HUES64 (cell line): ENCODE results near the gene ABCC1.
"Not testable (repeated sequence)": the region's sequence is repeated elsewhere in the genome, so short reads cannot be mapped to it uniquely, and the experiment has no call there.

Experiments
- H3K27ac ChIP-seq: 2 replicates; pipeline ENCODE4 v1.7.0; 2013; ENCODE audit warnings: low read depth, low read length, inconsistent platforms
- H3K27me3 ChIP-seq: 2 replicates; pipeline ENCODE4 v1.6.1; 2013; ENCODE audit warnings: mild to moderate bottlenecking, low read length; ENCODE audit not compliant: insufficient read depth
- H3K36me3 ChIP-seq: 2 replicates; pipeline ENCODE4 v1.6.1; 2013; ENCODE audit warnings: mild to moderate bottlenecking, low read length; ENCODE audit not compliant: insufficient read depth
- H3K4me1 ChIP-seq: 2 replicates; pipeline ENCODE4 v1.6.1; 2013; ENCODE audit warnings: mild to moderate bottlenecking, low read length, moderate library complexity; ENCODE audit not compliant: insufficient read depth
- H3K4me3 ChIP-seq: 2 replicates; pipeline ENCODE4 v1.5.1; 2013; ENCODE audit warnings: mild to moderate bottlenecking, low read length, moderate library complexity
- H3K9ac ChIP-seq: 2 replicates; pipeline ENCODE4 v1.6.1; 2013; ENCODE audit warnings: mild to moderate bottlenecking, low read depth, low read length
- H3K9me3 ChIP-seq: 2 replicates; pipeline ENCODE4 v1.6.1; 2013; ENCODE audit warnings: low read depth, low read length; ENCODE audit not compliant: insufficient read depth
- WGBS: fragments of 150-250, 120-280 bp; methylation state at CpG from one replicate; pipeline ENCODE4 v1.1.7; 2013; ENCODE audit warnings: missing lambda C conversion rate; 5-methylcytosine and 5-hydroxymethylcytosine counted together

Gene ABCC1

GRCh38 chr16:16092925-16093627, 143.7 kb downstream of the ABCC1 start:
- H3K27me3 ChIP-seq, result no peaks in the 10 kb centered on the region
- no peak overlapping the region for H3K9ac ChIP-seq
- H3K36me3 ChIP-seq, result peaks cover 73% of the 10 kb centered on the region
- no peaks in the 10 kb centered on the region; the same call in 1 of the 2 replicates for H3K4me1 ChIP-seq
- H3K9me3 ChIP-seq, result no peaks in the 10 kb centered on the region
- WGBS, result 88% methylated on average over 9 of the region's 9 CpGs
- no peak overlapping the region for H3K4me3 ChIP-seq
- H3K27ac ChIP-seq, result no peak overlapping the region

DNA sequence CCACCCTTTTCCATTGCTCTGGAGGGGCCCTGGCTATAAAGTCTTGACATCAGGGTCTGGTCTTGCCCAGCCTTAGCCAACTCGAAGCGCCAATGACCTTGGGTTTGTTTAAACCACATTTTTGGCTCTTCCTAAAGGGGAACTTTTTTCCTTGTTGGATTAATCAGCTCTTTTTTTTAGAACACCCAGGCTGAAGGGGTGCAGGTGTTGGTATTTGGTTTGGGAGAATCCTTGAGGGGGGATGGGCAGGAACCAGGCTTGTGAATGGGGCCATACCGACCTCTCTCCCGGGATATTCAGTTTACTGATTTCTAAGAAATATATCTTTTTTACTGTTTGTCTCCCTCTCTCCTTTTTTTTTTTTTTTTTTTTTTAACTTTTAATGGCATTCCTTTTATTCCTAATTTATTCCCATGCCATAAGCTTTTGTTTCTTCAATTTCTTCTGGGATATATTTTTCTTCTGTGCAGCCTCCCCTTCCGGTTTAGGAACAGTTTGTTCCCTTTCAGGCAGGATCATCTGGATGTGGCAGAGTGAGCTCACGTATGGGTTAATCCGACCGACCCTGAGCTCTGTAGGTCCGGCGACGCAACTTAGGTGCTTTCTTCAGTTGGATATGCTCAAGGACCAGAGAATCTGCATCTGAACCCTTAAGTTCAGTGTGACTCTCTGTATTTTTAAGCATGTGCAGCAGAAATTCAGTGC, 144.4 kb downstream of the ABCC1 start:
- WGBS, result 91% methylated on average over 10 of the region's 11 CpGs
- peaks cover 72% of the 10 kb centered on the region for H3K36me3 ChIP-seq
- no peak overlapping the region for H3K9ac ChIP-seq
- no peak overlapping the region for H3K4me3 ChIP-seq
- no peak overlapping the region for H3K27ac ChIP-seq
- no peaks in the 10 kb centered on the region for H3K27me3 ChIP-seq
- H3K9me3 ChIP-seq, result no peaks in the 10 kb centered on the region
- no peaks in the 10 kb centered on the region; the same call in 1 of the 2 replicates for H3K4me1 ChIP-seq

DNA sequence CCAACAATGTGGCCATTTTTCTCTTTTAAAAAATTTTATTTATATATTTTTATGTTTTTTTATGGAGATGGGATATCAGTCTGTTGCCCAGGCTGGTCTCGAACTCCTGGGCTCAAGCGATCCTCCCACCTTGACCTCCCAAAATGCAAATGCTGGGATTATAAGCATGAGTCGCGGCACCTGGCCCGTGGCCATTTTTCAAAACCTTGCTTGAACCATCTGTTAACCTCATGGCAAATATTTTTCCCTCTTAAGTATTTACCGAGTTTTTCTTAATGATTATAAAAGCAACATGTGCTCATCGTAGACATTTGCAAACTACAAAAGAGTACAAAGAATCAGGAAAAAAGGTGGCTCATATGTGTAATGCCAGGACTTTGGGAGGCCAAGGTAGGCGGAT, 146.2 kb downstream of the ABCC1 start:
- 91% methylated on average over 8 of the region's 8 CpGs for WGBS
- no peak overlapping the region for H3K4me3 ChIP-seq
- no peaks in the 10 kb centered on the region; the same call in 1 of the 2 replicates for H3K4me1 ChIP-seq
- H3K9ac ChIP-seq, result no peak overlapping the region
- no peak overlapping the region for H3K27ac ChIP-seq
- H3K27me3 ChIP-seq, result no peaks in the 10 kb centered on the region
- peaks cover 72% of the 10 kb centered on the region for H3K36me3 ChIP-seq
- no peaks in the 10 kb centered on the region for H3K9me3 ChIP-seq

DNA sequence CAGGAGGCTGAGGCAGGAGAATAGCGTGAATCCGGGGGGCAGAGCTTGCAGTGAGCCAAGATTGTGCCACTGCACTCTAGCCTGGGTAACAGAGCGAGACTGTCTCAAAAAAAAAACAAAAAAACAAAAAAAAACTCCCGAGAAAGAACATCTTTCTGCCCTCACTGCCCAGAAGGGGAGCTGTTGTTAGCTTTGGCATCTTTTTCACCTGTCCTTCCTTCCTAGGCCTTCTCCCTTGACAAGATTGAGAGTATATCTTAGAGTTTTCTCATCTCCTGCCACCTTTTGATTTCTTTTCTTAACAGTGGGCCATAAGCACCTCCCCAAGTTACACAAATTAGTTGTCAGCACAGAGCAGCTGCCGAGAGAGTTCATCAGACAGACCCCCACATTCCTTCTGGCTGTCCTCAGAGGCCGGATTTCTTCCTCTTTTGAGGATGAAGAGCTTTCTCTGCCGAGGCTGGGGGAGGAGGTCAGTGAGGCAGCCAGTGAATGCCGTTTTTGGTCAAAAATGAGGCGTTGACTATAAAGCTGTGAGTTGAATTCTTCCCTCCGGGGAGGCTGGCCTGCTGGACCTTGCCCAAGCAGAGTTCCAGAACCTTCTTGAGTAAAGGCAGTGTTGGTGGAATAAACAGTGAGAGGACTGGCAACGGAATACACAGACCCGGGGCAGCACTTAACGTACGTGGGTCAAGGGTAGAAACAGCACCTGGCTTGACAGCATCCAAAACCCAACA, 146.9 kb downstream of the ABCC1 start:
- H3K27ac ChIP-seq, result no peak overlapping the region
- H3K36me3 ChIP-seq, result peaks cover 69% of the 10 kb centered on the region
- H3K4me1 ChIP-seq, result no peaks in the 10 kb centered on the region; the same call in 1 of the 2 replicates
- no peaks in the 10 kb centered on the region for H3K27me3 ChIP-seq
- H3K9me3 ChIP-seq, result no peaks in the 10 kb centered on the region
- no peak overlapping the region for H3K9ac ChIP-seq
- 92% methylated on average over 14 of the region's 14 CpGs for WGBS
- H3K4me3 ChIP-seq, result no peak overlapping the region

DNA sequence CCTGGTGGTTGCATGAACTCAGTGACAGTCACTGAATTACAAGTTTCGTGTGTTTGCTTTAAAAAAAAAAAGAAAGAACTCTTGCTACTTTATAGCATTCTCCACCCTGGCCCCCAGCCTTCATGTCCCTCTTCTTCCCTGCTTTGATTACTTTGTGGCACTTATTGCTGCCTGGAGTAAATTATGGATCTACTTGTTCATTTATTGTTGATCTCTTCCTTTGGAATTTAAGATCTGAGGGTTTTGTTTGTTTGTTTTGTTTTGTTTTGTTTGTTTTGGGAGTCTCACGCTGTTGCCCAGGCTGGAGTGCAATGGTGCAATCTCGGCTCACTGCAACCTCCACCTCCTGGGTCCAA, 147.4 kb downstream of the ABCC1 start:
- no peaks in the 10 kb centered on the region; the same call in 1 of the 2 replicates for H3K4me1 ChIP-seq
- no peak overlapping the region for H3K27ac ChIP-seq
- H3K9me3 ChIP-seq, result no peaks in the 10 kb centered on the region
- WGBS, result 92% methylated on average over 3 of the region's 3 CpGs
- no peaks in the 10 kb centered on the region for H3K27me3 ChIP-seq
- peaks cover 69% of the 10 kb centered on the region for H3K36me3 ChIP-seq
- H3K9ac ChIP-seq, result no peak overlapping the region
- H3K4me3 ChIP-seq, result no peak overlapping the region

GRCh38 chr16:16099320-16099719, 149.9 kb downstream of the ABCC1 start:
- WGBS, result 94% methylated on average over 4 of the region's 4 CpGs
- H3K4me3 ChIP-seq, result no peak overlapping the region
- H3K9ac ChIP-seq, result no peak overlapping the region
- H3K27ac ChIP-seq, result no peak overlapping the region
- H3K27me3 ChIP-seq, result no peaks in the 10 kb centered on the region
- peaks cover 75% of the 10 kb centered on the region for H3K36me3 ChIP-seq
- no peaks in the 10 kb centered on the region for H3K4me1 ChIP-seq
- no peaks in the 10 kb centered on the region for H3K9me3 ChIP-seq

DNA sequence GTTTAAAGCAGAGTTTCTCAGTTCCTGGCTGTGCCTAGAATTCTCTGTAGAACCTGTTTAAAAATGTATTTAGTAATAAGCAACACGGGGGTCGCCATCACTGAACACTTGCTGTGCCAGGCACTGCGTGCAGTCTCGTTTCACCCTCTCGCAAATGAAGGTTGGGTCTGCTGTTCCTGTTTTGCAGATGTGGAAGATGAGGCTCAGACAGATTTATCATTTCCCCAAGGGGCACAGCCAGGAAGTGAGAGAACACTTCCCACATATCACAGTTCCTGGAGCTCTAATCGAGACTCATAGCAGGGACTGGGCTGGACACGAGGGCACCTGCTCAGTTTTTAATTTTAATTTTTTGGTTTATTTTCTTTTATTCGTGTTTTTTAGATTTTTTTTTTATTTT, 151.2 kb downstream of the ABCC1 start:
- Histone ChIP-seq H3K36me3 (peaks cover 70% of the 10 kb centered on the region), H3K4me3 (no peak overlapping the region), H3K27ac (no peak overlapping the region), H3K9me3 (no peaks in the 10 kb centered on the region), H3K4me1 (no peaks in the 10 kb centered on the region), H3K27me3 (no peaks in the 10 kb centered on the region), H3K9ac (no peak overlapping the region)
- 95% methylated on average over 6 of the region's 8 CpGs for WGBS

DNA sequence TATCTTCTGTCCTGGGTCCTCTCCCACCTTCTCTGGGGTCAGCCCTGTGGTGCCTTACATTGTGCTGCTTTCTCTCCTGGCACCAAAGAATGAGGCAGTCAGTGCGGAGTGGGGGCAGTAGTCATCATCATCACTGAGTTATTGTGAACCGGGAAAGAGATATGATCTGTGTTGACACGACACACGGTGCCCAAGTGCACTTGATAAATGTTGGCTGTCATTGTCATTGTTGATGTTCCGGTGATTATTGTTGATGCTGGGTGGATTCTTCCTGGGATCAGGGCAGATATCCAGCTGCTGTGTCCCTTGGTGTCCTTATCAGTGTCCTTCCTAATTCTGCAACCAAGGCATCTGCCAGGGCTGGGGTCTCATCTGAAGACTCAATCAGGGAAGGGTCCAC, 152.2 kb downstream of the ABCC1 start:
- Histone ChIP-seq H3K27me3 (no peaks in the 10 kb centered on the region), H3K9ac (no peak overlapping the region), H3K4me3 (no peak overlapping the region), H3K36me3 (peaks cover 73% of the 10 kb centered on the region), H3K9me3 (no peaks in the 10 kb centered on the region), H3K27ac (no peak overlapping the region), H3K4me1 (no peaks in the 10 kb centered on the region)
- 97% methylated on average over 5 of the region's 5 CpGs for WGBS

GRCh38 chr16:16102738-16103137, 153.3 kb downstream of the ABCC1 start:
- H3K36me3 ChIP-seq, result peaks cover 71% of the 10 kb centered on the region
- no peak overlapping the region for H3K27ac ChIP-seq
- H3K4me3 ChIP-seq, result no peak overlapping the region
- no peak overlapping the region for H3K9ac ChIP-seq
- H3K9me3 ChIP-seq, result no peaks in the 10 kb centered on the region
- no peaks in the 10 kb centered on the region for H3K27me3 ChIP-seq
- no peaks in the 10 kb centered on the region for H3K4me1 ChIP-seq
- 96% methylated on average over 4 of the region's 4 CpGs for WGBS

DNA sequence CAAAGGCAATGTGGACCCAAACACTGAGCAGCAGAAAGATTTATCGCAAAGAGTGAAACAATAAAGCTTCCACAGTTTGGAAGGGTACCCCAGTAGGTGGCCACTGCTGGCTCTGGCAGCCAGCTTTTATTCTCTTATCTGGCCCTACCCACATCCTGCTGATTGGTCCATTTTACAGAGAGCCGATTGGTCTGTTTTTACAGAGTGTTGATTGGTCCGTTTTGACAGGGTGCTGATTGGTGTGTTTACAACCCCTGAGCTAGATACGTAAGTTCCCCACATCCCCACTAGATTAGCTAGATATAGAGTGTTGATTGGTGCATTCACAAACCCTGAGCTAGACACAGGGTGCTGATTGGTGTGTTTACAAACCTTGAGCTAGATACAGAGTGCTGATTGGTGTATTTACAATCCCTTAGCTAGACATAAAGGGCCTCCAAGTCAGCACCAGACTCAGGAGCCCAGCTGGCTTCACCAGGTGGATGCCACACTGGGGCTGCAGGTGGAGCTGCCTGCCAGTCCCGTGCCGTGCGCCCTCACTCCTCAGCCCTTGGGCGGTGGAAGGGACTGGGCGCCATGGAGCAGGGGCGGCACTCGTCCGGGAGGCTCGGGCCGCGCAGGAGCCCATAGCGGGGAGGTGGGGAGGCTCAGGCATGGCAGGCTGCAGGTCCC, 154.9 kb downstream of the ABCC1 start:
- not testable (repeated sequence) for H3K4me3 ChIP-seq, H3K9ac ChIP-seq, H3K4me1 ChIP-seq, H3K9me3 ChIP-seq, H3K27ac ChIP-seq, H3K27me3 ChIP-seq
- peaks cover 69% of the 10 kb centered on the region for H3K36me3 ChIP-seq
- 94% methylated on average over 15 of the region's 16 CpGs for WGBS

DNA sequence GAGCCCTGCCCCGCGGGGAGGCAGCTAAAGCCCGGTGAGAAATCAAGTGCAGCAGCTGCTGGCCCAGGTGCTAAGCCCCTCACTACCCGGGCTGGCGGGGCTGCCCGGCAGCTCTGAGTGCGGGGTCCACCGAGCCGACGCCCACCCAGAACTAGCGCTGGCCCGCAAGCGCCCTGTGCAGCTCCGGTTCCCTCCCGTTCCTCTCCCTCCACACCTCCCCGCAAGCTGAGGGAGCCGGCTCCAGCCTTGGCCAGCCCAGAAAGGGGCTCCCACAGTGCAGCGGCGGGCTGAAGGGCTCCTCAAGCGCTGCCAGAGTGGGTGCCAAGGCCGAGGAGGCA, 155.4 kb downstream of the ABCC1 start:
- H3K9me3 ChIP-seq, H3K4me3 ChIP-seq, H3K9ac ChIP-seq, H3K27ac ChIP-seq, H3K4me1 ChIP-seq, H3K27me3 ChIP-seq: not testable (repeated sequence)
- H3K36me3 ChIP-seq, result peaks cover 73% of the 10 kb centered on the region
- WGBS, result 97% methylated on average over 21 of the region's 21 CpGs
